GM12891 (cell line): ENCODE data around the gene MYOM1.

Experiments used
- POLR2A ChIP-seq: IDR thresholded peaks from 2 replicates; pipeline ENCODE4 v1.6.1; 2011; ENCODE audit warnings: low read depth, low read length, control low read depth
- POLR2AphosphoS5 ChIP-seq: IDR thresholded peaks from 2 replicates; pipeline ENCODE4 v1.6.1; 2011; ENCODE audit warnings: low read depth, low read length, control low read depth
- POU2F2 ChIP-seq: IDR thresholded peaks from 2 replicates; pipeline ENCODE4 v1.6.1; 2011; ENCODE audit warnings: low read depth, mild to moderate bottlenecking, control low read depth, low read length, moderate library complexity
- SPI1 ChIP-seq: IDR thresholded peaks from 2 replicates; pipeline ENCODE4 v1.6.1; 2011; ENCODE audit warnings: low read depth, low read length, control low read depth
- TAF1 ChIP-seq: IDR thresholded peaks from 2 replicates; pipeline ENCODE4 v1.6.1; 2011; ENCODE audit warnings: low read depth, low read length, control low read depth

DNA sequence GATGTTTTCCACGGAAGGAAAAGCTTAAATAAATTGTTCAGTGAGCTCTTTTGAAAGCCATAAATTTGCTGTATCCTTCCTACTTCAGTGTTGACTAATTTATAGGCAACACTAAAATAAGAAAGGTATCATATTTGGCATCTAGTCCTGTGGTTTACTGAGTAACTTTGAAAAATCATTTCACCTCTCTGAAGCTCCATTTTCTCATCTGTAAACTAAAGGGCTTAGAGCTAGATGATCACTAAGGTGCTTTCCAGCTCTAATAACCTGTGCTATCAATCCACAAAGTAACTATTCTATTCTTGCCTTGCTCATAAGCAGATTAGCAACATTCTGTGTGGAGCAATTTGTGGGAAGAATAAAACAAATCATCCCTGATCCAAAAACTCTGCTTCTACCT is 3.6 kb upstream of the MYOM1 start:
- no peak for TF ChIP-seq SPI1
- no peak for TF ChIP-seq POLR2A
- TF ChIP-seq POLR2AphosphoS5 = no peak
- no peak for TF ChIP-seq TAF1
- TF ChIP-seq POU2F2 = no peak
